ENCODE results near the gene AGAP1.

- no peak for TF ChIP-seq RFX5 (IDR thresholded peaks at IDR 0.05)
- no peak for TF ChIP-seq RAD21 (conservative IDR thresholded peaks at IDR 0.05 in 1 of 2, IDR thresholded peaks at IDR 0.05 in 1 of 2)
- TF ChIP-seq HDAC2 (IDR thresholded peaks at IDR 0.05), result no peak
Measured at GRCh38 chr2:235697041-235697440, 203.2 kb downstream of the AGAP1 start.

Data from A549 (cell line).